OCI-LY1 (cell line): ENCODE data around the gene ANKMY1.

Experiments used
- EZH2 ChIP-seq: fragments of 200-600 bp; sonication (generic), shearing (Covaris generic); IDR thresholded peaks from 2 replicates; pipeline ENCODE4 v1.8.0; 2017; ENCODE audit warnings: borderline replicate concordance, mixed run types, mild to moderate bottlenecking, antibody characterized with exemption, low read length, moderate library complexity, mixed read lengths
- TF ChIP-seq, protein P1 (sequence below): fragments of 200-600 bp; sonication (generic), shearing (Covaris generic); IDR thresholded peaks from 2 replicates; pipeline ENCODE4 v1.5.1; 2017; ENCODE audit warnings: mild to moderate bottlenecking, antibody characterized with exemption, low read length, moderate library complexity, mixed read lengths

DNA sequence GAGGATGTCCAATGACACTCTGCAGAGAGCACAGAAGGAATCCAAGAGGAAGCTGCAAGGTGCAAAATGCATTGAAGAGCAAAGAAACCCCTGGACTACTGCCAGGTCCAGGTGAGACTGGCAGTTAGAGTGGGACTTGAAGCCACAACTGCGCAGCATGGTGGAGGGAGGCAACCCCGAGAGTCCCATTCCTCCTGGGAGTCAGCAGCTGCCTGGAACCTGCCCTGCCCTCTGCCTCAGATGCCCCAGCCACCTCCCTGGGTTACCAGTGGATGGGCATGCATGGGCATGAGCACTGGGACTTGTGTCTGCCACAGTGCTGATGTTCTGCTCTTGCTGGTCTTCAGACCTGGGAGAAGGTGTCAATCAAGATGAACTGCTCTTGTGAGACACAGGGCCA, 43.2 kb downstream of the ANKMY1 start:
- TF ChIP-seq, protein P1, sequence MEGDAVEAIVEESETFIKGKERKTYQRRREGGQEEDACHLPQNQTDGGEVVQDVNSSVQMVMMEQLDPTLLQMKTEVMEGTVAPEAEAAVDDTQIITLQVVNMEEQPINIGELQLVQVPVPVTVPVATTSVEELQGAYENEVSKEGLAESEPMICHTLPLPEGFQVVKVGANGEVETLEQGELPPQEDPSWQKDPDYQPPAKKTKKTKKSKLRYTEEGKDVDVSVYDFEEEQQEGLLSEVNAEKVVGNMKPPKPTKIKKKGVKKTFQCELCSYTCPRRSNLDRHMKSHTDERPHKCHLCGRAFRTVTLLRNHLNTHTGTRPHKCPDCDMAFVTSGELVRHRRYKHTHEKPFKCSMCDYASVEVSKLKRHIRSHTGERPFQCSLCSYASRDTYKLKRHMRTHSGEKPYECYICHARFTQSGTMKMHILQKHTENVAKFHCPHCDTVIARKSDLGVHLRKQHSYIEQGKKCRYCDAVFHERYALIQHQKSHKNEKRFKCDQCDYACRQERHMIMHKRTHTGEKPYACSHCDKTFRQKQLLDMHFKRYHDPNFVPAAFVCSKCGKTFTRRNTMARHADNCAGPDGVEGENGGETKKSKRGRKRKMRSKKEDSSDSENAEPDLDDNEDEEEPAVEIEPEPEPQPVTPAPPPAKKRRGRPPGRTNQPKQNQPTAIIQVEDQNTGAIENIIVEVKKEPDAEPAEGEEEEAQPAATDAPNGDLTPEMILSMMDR: no peak
- no peak for TF ChIP-seq EZH2
